OCI-M2 (cell line): ENCODE data around the gene TCN1.
"Not testable (repeated sequence)": the region's sequence is repeated elsewhere in the genome, so short reads cannot be mapped to it uniquely, and the experiment has no call there.

Experiments used
- DNase-seq: peaks from one replicate; lab custom pipeline; 2025; ENCODE audit not compliant: unreplicated experiment; lab: John Stamatoyannopoulos, UW

TCN1 gene

GRCh38 chr11:59866397-59866796 is at the start of gene TCN1:
TCN1 (minus strand) TSS chr11:59866487; CDS start chr11:59866470, 17 bp downstream.
- no peak for DNase-seq

- DNase-seq: not testable (repeated sequence)
Observed at GRCh38 chr11:59903569-59903968, 37.3 kb upstream of the TCN1 start.

GRCh38 chr11:59901306-59901705 is 35.0 kb upstream of the TCN1 start:
- DNase-seq: no peak

GRCh38 chr11:59900366-59901126 is 34.3 kb upstream of the TCN1 start:
- DNase-seq: no peak

- DNase-seq: no peak
Observed at GRCh38 chr11:59899532-59899931, 33.2 kb upstream of the TCN1 start.

- DNase-seq: no peak
Observed at GRCh38 chr11:59898650-59899049, 32.4 kb upstream of the TCN1 start.

- no peak for DNase-seq
Observed at GRCh38 chr11:59898046-59898445, 31.8 kb upstream of the TCN1 start.

- DNase-seq: no peak
Observed at GRCh38 chr11:59894616-59895015, 28.3 kb upstream of the TCN1 start.

GRCh38 chr11:59891781-59892181 is 25.5 kb upstream of the TCN1 start:
- DNase-seq: no peak

GRCh38 chr11:59887156-59887555 is 20.9 kb upstream of the TCN1 start:
- DNase-seq: not testable (repeated sequence)

- DNase-seq: no peak
Observed at GRCh38 chr11:59883597-59883996, 17.3 kb upstream of the TCN1 start.

- DNase-seq: no peak
Observed at GRCh38 chr11:59879567-59879966, 13.3 kb upstream of the TCN1 start.

- DNase-seq: no peak
Observed at GRCh38 chr11:59878575-59878974, 12.3 kb upstream of the TCN1 start, which contains the start of gene OOSP3. OOSP3 (plus strand) TSS chr11:59878782; CDS start chr11:59878809, 27 bp downstream.

- DNase-seq: no peak
Observed at GRCh38 chr11:59877784-59878183, 11.5 kb upstream of the TCN1 start.

- DNase-seq: no peak
Observed at GRCh38 chr11:59877325-59877724, 11.0 kb upstream of the TCN1 start.

- no peak for DNase-seq
Observed at GRCh38 chr11:59875856-59876519, 9.7 kb upstream of the TCN1 start.

- DNase-seq: no peak
Observed at GRCh38 chr11:59872076-59872475, 5.8 kb upstream of the TCN1 start.

- no peak for DNase-seq
Observed at GRCh38 chr11:59867946-59868345, 1.7 kb upstream of the TCN1 start.

GRCh38 chr11:59866836-59867235 is 549 bp upstream of the TCN1 start:
- DNase-seq: no peak

- DNase-seq: no peak
Observed at GRCh38 chr11:59865031-59865430, 1.3 kb downstream of the TCN1 start.

GRCh38 chr11:59862252-59862651 is 4.0 kb downstream of the TCN1 start:
- no peak for DNase-seq

GRCh38 chr11:59859673-59860072 is 6.6 kb downstream of the TCN1 start:
- DNase-seq: no peak
